Testis (tissue), 2 donors: ENCODE results near the gene REPS2.

Experiments used
- POLR2A ChIP-seq: fragments of 450-650 bp; IDR thresholded peaks from one replicate; pipeline ENCODE4 v1.6.1; 2017; ENCODE audit warnings: antibody characterized with exemption, mild to moderate bottlenecking, moderate library complexity
- TF ChIP-seq, protein P1 (sequence below), 3 experiments: fragments of 450-650 bp in 2 of 3; fragments of 200-600 bp in 1 of 3; sonication (generic) in 1 of 3; IDR thresholded peaks; one replicate each; pipeline ENCODE4 v1.5.1; 2016 to 2019; ENCODE audit warnings: antibody characterized with exemption in 3 of 3, mild to moderate bottlenecking in 2 of 3, moderate library complexity in 1 of 3

- TF ChIP-seq POLR2A, result no peak
- TF ChIP-seq, protein P1, sequence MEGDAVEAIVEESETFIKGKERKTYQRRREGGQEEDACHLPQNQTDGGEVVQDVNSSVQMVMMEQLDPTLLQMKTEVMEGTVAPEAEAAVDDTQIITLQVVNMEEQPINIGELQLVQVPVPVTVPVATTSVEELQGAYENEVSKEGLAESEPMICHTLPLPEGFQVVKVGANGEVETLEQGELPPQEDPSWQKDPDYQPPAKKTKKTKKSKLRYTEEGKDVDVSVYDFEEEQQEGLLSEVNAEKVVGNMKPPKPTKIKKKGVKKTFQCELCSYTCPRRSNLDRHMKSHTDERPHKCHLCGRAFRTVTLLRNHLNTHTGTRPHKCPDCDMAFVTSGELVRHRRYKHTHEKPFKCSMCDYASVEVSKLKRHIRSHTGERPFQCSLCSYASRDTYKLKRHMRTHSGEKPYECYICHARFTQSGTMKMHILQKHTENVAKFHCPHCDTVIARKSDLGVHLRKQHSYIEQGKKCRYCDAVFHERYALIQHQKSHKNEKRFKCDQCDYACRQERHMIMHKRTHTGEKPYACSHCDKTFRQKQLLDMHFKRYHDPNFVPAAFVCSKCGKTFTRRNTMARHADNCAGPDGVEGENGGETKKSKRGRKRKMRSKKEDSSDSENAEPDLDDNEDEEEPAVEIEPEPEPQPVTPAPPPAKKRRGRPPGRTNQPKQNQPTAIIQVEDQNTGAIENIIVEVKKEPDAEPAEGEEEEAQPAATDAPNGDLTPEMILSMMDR (IDR thresholded peaks at IDR 0.05), result no peak
Measured at GRCh38 chrX:16971694-16972093, 25.2 kb downstream of the REPS2 start.
